Measurements from ENCODE around the gene OR2M2. TPM values are rescaled to one million over a fixed set of nuclear protein-coding genes. Genes with fewer than 3 reads are reported as not detected.
A peak's percentile ranks its signal among the peaks of the same experiment; 100 is the strongest.

The OR2M2 gene
- total RNA-seq, 1 experiment from 2014 or later, result not detected

DNA sequence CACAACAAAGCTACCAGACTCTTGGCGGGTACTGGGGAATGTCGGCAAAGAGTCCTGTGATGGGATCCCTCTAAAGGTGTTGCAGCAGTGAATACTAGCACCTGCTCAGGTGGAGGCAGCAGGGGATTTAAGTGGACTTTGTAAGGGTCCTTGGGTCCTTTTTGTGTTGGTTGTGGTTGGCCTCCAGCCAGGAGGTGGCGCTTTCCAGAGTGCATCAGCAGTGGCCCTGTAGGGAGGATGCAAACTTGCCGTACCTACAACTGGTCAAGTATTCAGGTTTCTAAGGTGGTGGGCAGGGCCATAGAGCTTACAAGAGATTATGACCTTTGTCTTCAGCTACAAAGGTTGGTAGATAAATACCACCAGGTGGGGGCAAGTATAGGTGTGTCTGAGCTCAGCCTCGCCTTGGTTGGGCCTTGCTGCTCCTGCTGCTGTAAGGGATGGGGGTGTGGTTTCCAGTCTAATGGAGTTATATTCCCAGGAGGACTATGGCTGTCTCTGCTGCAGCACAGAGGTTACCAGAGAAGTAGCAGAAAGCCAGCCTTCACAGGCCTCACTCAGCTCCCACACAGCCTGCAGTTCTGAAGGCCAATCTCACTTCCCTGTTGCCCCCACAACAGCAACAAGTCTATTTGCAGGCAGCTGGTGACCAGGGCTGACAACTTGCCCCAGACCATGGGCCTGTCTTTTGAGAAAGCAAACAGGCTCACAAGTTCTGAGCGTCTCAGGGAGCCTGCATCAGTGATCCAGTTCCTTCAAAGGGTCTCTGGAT is 22.4 kb upstream of the OR2M2 start:
- intact Hi-C loops (cut with micrococcal nuclease), result loop anchor here (10.0 kb wide), 1 partner anchor 53 kb away; no protein-coding TSS in a partner anchor
- ATAC-seq, result no peak
- Histone ChIP-seq H3K27me3 (ENCODE audit: low read length) (no peaks in the 10 kb centered on the region), H3K4me1 (ENCODE audit: insufficient read depth, low read length) (no peaks in the 10 kb centered on the region), H3K79me2 (ENCODE audit: low read length) (no peaks in the 10 kb centered on the region), H4K20me1 (ENCODE audit: low read length) (no peaks in the 10 kb centered on the region), H3K9me3 (ENCODE audit: low read length) (0 out of 2 replicates have a peak, but pooled peaks cover 7% of the 10 kb centered on the region), H3K4me3 (ENCODE audit: low read length) (no peak overlapping the region), H2AFZ (ENCODE audit: low read length) (no peak overlapping the region), H3K9ac (ENCODE audit: low read length) (no peak overlapping the region), H3K27ac (ENCODE audit: low read length) (no peak overlapping the region), H3K36me3 (ENCODE audit: low read depth, low read length) (no peaks in the 10 kb centered on the region), H3F3A (ENCODE audit: low read length, unreplicated experiment) (no peaks in the 10 kb centered on the region), H3K9me2 (replicated peaks; ENCODE audit: low read length) (no peaks in the 10 kb centered on the region), H3K4me2 (ENCODE audit: low read length) (no peak overlapping the region)
- POLR2A ChIA-PET (ENCODE audit: unreplicated experiment), result no interaction called here
- no peak for DNase-seq
- TF ChIP-seq EZH2 (IDR thresholded peaks at IDR 0.05; ENCODE audit: low read length, unreplicated experiment), result no peak
- TF ChIP-seq CTCF (conservative IDR thresholded peaks at IDR 0.05; ENCODE audit: low read depth, low read length), result peak; percentile 17; the same call in 1 of the 2 replicates
- no TSS peak for BruUV-seq (replicated peaks)
- CTCF ChIA-PET, result no interaction called here

- ATAC-seq, result no peak
- Histone ChIP-seq H3K4me3 (ENCODE audit: low read length) (no peak overlapping the region), H3K9ac (ENCODE audit: low read length) (no peak overlapping the region), H3K4me2 (ENCODE audit: low read length) (no peak overlapping the region), H3K27ac (ENCODE audit: low read length) (no peak overlapping the region), H3F3A (ENCODE audit: low read length, unreplicated experiment) (no peaks in the 10 kb centered on the region), H3K9me3 (ENCODE audit: low read length) (no peaks in the 10 kb centered on the region), H3K79me2 (ENCODE audit: low read length) (no peaks in the 10 kb centered on the region), H2AFZ (ENCODE audit: low read length) (no peak overlapping the region), H3K27me3 (ENCODE audit: low read length) (no peaks in the 10 kb centered on the region), H3K36me3 (ENCODE audit: low read depth, low read length) (no peaks in the 10 kb centered on the region), H3K4me1 (ENCODE audit: insufficient read depth, low read length) (peaks cover 9% of the 10 kb centered on the region), H4K20me1 (ENCODE audit: low read length) (no peaks in the 10 kb centered on the region), H3K9me2 (replicated peaks; ENCODE audit: low read length) (no peaks in the 10 kb centered on the region)
- DNase-seq, result no peak
- ChIA-PET CTCF (no interaction called here), POLR2A (ENCODE audit: unreplicated experiment) (interaction anchor here (0.6 kb wide), 1 partner anchor 269 kb away, joined by 6 read pairs; no protein-coding TSS in a partner anchor)
- no peak for TF ChIP-seq CTCF (conservative IDR thresholded peaks at IDR 0.05; ENCODE audit: low read depth, low read length)
- intact Hi-C loops (cut with micrococcal nuclease), result loop anchor here (10.0 kb wide), 1 partner anchor 49 kb away; no protein-coding TSS in a partner anchor
- BruUV-seq (replicated peaks), result no TSS peak
Observed at GRCh38 chr1:248155927-248156326, 18.7 kb upstream of the OR2M2 start.

DNA sequence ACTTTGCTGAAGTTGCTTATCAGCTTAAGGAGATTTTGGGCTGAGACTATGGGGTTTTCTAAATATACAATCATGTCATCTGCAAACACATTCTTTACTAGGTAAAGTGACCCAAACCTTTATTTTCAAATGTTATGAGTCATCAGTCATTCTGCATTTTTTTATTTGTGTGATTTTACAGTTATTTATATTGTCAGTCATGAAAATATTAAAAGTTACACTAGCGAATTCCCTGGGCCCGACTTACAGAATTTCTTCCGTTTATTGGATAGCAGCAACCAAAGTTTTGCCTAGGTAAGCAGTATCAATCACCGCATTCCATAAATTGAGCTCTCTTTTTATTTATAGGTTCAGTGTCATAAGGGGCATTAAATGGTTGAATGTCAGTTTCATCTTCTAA is 15.9 kb upstream of the OR2M2 start:
- H3K9ac ChIP-seq (ENCODE audit: low read length), result no peak overlapping the region
- peak; percentile 64 for DNase-seq
- no peaks in the 10 kb centered on the region for H3F3A ChIP-seq (ENCODE audit: low read length, unreplicated experiment)
- intact Hi-C loops (cut with micrococcal nuclease), result loop anchor here (1.0 to 10.0 kb wide), 2 partner anchors 17 to 46 kb away; no protein-coding TSS in a partner anchor
- POLR2A ChIA-PET (ENCODE audit: unreplicated experiment), result interaction anchor here (0.7 kb wide), 1 partner anchor 199 kb away, joined by 4 read pairs; no protein-coding TSS in a partner anchor
- no peaks in the 10 kb centered on the region for H3K36me3 ChIP-seq (ENCODE audit: low read depth, low read length)
- peaks cover 9% of the 10 kb centered on the region for H3K4me1 ChIP-seq (ENCODE audit: insufficient read depth, low read length)
- H3K27ac ChIP-seq (ENCODE audit: low read length), result peak overlapping the region; percentile 32
- CTCF ChIA-PET, result no interaction called here
- H3K4me3 ChIP-seq (ENCODE audit: low read length), result 0 out of 2 replicates have a peak overlapping the region, but pooled peaks have one; percentile 16
- peak; percentile 80 for ATAC-seq
- no TSS peak for BruUV-seq (replicated peaks)
- no peaks in the 10 kb centered on the region for H3K9me3 ChIP-seq (ENCODE audit: low read length)
- H3K27me3 ChIP-seq (ENCODE audit: low read length), result no peaks in the 10 kb centered on the region
- TF ChIP-seq EZH2phosphoT487 (IDR thresholded peaks at IDR 0.05; ENCODE audit: borderline replicate concordance, low read length) (no peak), EZH2 (IDR thresholded peaks at IDR 0.05; ENCODE audit: low read length, unreplicated experiment) (no peak), CTCF (conservative IDR thresholded peaks at IDR 0.05; ENCODE audit: low read depth, low read length) (no peak)
- peak overlapping the region; percentile 41 for H3K4me2 ChIP-seq (ENCODE audit: low read length)
- H3K79me2 ChIP-seq (ENCODE audit: low read length), result no peaks in the 10 kb centered on the region
- no peaks in the 10 kb centered on the region for H3K9me2 ChIP-seq (replicated peaks; ENCODE audit: low read length)
- H2AFZ ChIP-seq (ENCODE audit: low read length), result no peak overlapping the region
- no peaks in the 10 kb centered on the region for H4K20me1 ChIP-seq (ENCODE audit: low read length)

Data from PC-3 (cell line).